Vagina (tissue), 2 donors: ENCODE results near the gene HEPN1. TPM values are rescaled to one million over a fixed set of nuclear protein-coding genes. Genes with fewer than 3 reads are reported as not detected.

ENCODE experiments used
- DNase-seq, 2 donors: peaks; one replicate each; pipeline ENCODE4 v3.0.0-alpha.2; 2017; ENCODE audit errors: extremely low spot score in 2 of 2
- H3K27ac ChIP-seq: fragments of 200-600 bp; sonication (generic); one replicate; pipeline ENCODE4 v1.5.1; 2019
- H3K27me3 ChIP-seq: fragments of 200-600 bp; sonication (generic); one replicate; pipeline ENCODE4 v1.5.1; 2019
- H3K36me3 ChIP-seq, 2 donors: fragments of 200-600 bp; sonication (generic); one replicate each; pipeline ENCODE4 v1.5.1; 2017 to 2019
- H3K4me1 ChIP-seq: fragments of 200-600 bp; sonication (generic); one replicate; pipeline ENCODE4 v1.5.1; 2019
- H3K4me3 ChIP-seq, 2 donors: fragments of 200-600 bp; sonication (generic); 1 replicate in 1 of 2; 2 replicates in 1 of 2; pipeline ENCODE4 v1.5.1; 2016 to 2019
- H3K9me3 ChIP-seq: fragments of 200-600 bp; sonication (generic); one replicate; pipeline ENCODE4 v1.5.1; 2019
- CTCF ChIP-seq, 3 experiments: fragments of 450-650 bp in 2 of 3; fragments of 200-600 bp in 1 of 3; sonication (generic) in 1 of 3; IDR thresholded peaks; one replicate each; pipeline ENCODE4 v1.5.1; 2017 to 2019; ENCODE audit warnings: antibody characterized with exemption in 3 of 3, mild to moderate bottlenecking in 2 of 3, moderate library complexity in 2 of 3
- POLR2A ChIP-seq, 2 donors: fragments of 450-650 bp; IDR thresholded peaks; one replicate each; pipeline ENCODE4 v1.6.1; 2017; ENCODE audit warnings: antibody characterized with exemption in 2 of 2, mild to moderate bottlenecking in 2 of 2, moderate library complexity in 2 of 2
- POLR2AphosphoS5 ChIP-seq, 2 donors: sonication (generic); formaldehyde crosslinking; IDR thresholded peaks; one replicate each; pipeline ENCODE4 v1.9.0; 2017; ENCODE audit warnings: antibody characterized with exemption in 2 of 2, mild to moderate bottlenecking in 2 of 2, low read depth in 1 of 2; ENCODE audit not compliant: insufficient read depth in 1 of 2
- intact Hi-C: fragments of 100-400 bp; cut with DNase I; formaldehyde crosslinking; loops from one replicate; pipeline ENCODE4 v1.15.1; 2023
- total RNA-seq: library from RNA; depleted of rRNA; stranded (reverse); fragments of >200 nt; gene quantifications from one replicate; pipeline ENCODE4 v1.2.3, GENCODE V29; 2016

The HEPN1 gene
- total RNA-seq, 1 donor from 2014 or later: not detected

DNA sequence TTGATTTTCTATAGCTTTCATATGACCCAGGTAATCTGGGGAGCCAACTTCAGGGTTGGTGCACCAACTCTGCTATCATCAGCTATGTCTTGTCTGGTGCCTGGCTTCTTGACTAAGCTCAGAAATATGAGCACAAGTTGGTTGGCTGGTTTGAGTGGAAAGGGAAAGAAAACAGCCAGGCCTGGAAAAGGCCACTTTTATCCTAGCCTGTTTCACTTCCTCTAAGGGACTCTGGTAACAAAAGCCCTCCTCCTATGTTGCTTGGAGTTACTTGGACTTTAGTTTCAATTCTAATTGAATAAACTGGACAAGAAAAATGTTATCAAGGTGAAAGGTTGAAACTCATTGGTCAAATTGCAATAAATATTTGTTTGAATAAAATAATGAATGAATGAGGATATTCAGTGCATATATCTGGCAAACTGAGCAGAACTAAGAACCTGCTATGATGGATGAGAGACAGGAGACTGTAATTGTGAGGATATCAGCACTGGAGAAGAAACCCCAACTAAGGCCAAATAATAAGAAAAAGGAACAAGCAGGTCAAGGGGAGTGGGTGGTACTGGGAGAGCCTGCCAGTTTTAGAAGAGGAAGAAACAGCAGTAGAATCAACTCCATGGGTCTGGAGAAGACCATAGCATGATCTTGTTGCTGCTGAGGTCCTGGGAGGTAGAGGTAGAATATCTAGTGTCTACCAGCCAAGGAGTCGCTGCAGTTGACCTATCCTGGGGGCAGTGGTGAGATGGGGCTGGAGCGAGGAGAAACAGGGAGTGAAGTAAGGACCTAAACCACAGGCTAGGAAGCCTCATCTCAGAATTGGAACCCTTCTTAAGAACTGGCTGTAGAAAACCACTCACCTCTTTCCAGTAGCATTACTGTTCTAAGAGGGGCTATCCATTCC, 29.6 kb upstream of the HEPN1 start:
- no peak overlapping the region for H3K27ac ChIP-seq
- no peak for DNase-seq
- H3K4me3 ChIP-seq: no peak overlapping the region
- intact Hi-C loops: no loop called here
- H3K9me3 ChIP-seq: no peaks in the 10 kb centered on the region
- TF ChIP-seq POLR2A (IDR thresholded peaks at IDR 0.05) (no peak), CTCF (IDR thresholded peaks at IDR 0.05) (no peak), POLR2AphosphoS5 (IDR thresholded peaks at IDR 0.05; ENCODE audit: insufficient read depth in 1 of 2, low read depth in 1 of 2) (no peak)
- H3K4me1 ChIP-seq: no peaks in the 10 kb centered on the region
- H3K36me3 ChIP-seq: no peaks in the 10 kb centered on the region
- H3K27me3 ChIP-seq: no peaks in the 10 kb centered on the region

GRCh38 chr11:124890151-124890550, 28.9 kb upstream of the HEPN1 start:
- no peak for TF ChIP-seq POLR2A (IDR thresholded peaks at IDR 0.05)
- no peak for TF ChIP-seq CTCF (IDR thresholded peaks at IDR 0.05)
- no peak for TF ChIP-seq POLR2AphosphoS5 (IDR thresholded peaks at IDR 0.05; ENCODE audit: insufficient read depth in 1 of 2, low read depth in 1 of 2)

DNA sequence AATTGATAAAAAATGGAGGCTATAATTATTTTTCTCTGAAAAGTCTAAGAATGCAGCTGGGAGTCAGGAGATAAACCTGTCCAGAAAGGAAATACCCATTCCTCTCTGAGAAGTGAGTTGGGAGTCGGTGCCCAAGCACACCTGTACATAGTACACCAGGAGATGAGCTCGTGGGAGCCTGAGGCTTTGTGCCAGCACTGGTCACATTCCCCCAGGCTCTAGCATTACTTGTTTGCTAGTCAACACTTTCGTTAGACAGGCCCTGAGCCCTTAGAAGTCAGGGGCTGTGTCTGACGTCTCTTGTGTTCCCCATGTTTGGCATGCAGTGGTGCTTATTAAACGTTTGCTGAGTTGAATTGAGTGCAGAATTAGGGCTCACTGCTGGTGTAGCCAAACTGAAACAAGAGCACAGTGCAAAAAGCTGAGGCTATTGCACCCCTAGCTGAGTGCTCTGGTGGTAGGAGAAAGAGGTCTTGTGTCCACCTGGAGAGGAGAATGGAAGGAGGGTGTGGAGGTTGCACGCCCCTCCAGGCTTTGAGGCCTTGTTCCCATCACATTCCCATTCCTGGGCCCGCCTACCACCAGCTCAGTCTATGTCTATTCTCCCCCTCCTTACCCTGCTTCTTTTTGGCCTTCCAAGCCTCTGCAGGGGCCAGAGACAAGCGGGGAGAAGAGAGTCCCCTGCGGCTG, 28.2 kb upstream of the HEPN1 start:
- Histone ChIP-seq H3K4me3 (no peak overlapping the region), H3K36me3 (no peaks in the 10 kb centered on the region), H3K9me3 (no peaks in the 10 kb centered on the region), H3K27ac (no peak overlapping the region), H3K4me1 (no peaks in the 10 kb centered on the region), H3K27me3 (no peaks in the 10 kb centered on the region)
- TF ChIP-seq POLR2AphosphoS5 (IDR thresholded peaks at IDR 0.05; ENCODE audit: insufficient read depth in 1 of 2, low read depth in 1 of 2) (no peak), POLR2A (IDR thresholded peaks at IDR 0.05) (no peak), CTCF (IDR thresholded peaks at IDR 0.05) (no peak)
- peak; percentile 82 to 93 for DNase-seq
- intact Hi-C loops: no loop called here

More at GRCh38 chr11:124890151-124890550, 28.9 kb upstream of the HEPN1 start:
- no peaks in the 10 kb centered on the region for H3K36me3 ChIP-seq
- H3K27ac ChIP-seq: no peak overlapping the region
- no peaks in the 10 kb centered on the region for H3K27me3 ChIP-seq
- intact Hi-C loops: no loop called here
- H3K9me3 ChIP-seq: no peaks in the 10 kb centered on the region
- DNase-seq: no peak
- no peak overlapping the region for H3K4me3 ChIP-seq
- H3K4me1 ChIP-seq: no peaks in the 10 kb centered on the region

DNA sequence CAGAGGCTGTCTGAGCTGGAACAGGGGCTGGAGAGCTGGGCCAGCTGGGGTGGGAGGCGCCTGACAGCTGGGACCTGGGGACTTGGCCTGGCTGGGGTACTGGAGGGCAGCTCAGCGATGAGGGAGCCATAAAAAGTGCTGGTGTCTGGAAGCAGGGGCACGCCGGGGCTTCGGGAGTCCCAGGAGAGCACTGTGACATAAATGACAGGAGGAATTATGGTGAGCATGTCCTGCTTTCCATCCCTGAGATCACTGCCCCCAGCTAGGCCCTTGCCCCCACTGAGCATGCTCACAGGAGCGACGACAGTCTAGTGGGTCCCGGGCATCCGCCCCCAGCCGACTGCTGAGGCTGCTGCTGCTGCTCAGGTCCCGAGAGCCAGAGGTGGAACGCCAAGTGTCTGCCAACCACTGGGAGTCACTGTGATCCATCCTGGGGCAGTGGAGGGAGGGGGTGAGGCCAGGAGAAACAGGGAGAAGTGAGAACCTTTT, 27.6 kb upstream of the HEPN1 start:
- no peak overlapping the region for H3K27ac ChIP-seq
- no peaks in the 10 kb centered on the region for H3K4me1 ChIP-seq
- H3K4me3 ChIP-seq: no peak overlapping the region
- no peaks in the 10 kb centered on the region for H3K27me3 ChIP-seq
- peak in 1 of 2 donors; percentile 87 for DNase-seq
- no peaks in the 10 kb centered on the region for H3K9me3 ChIP-seq
- no peaks in the 10 kb centered on the region for H3K36me3 ChIP-seq
- no peak for TF ChIP-seq POLR2A (IDR thresholded peaks at IDR 0.05)
- no peak for TF ChIP-seq CTCF (IDR thresholded peaks at IDR 0.05)
- intact Hi-C loops: no loop called here
